Common myeloid progenitor, CD34-positive (primary cell): ENCODE data around the gene ATP5F1D.

Experiments used
- CTCF ChIA-PET: fragments of 350-600 bp; sonication (Branson Sonifier 250); formaldehyde crosslinking; loops from one replicate; lab custom pipeline; 2021; ENCODE audit warnings: antibody characterized with exemption; lab: Charles Lee
- POLR2A ChIA-PET: fragments of 350-600 bp; sonication (Branson Sonifier 250); formaldehyde crosslinking; loops from one replicate; lab custom pipeline; 2021; ENCODE audit warnings: antibody characterized with exemption; lab: Charles Lee
- DNase-seq, 3 donors: peaks; one replicate each; pipeline versions ENCODE4 v3.0.0 to v3.0.0-alpha.2; 2013
- H3K27ac ChIP-seq, 2 experiments: 1 replicate in 1 of 2; 2 replicates in 1 of 2; pipeline ENCODE4 v1.7.0; 2013; ENCODE audit warnings: inconsistent platforms in 2 of 2, low read length in 2 of 2, mild to moderate bottlenecking in 2 of 2, low read depth in 1 of 2, moderate library complexity in 1 of 2; ENCODE audit not compliant: severe bottlenecking in 2 of 2, insufficient read depth in 1 of 2, poor library complexity in 1 of 2
- H3K27me3 ChIP-seq, 5 experiments: replicated peaks in 2 of 5; 1 replicate in 3 of 5; 2 replicates in 2 of 5; pipeline versions ENCODE4 v1.6.1 to v1.7.0; 2013; ENCODE audit warnings: low read length in 4 of 5, mild to moderate bottlenecking in 2 of 5, moderate library complexity in 2 of 5, inconsistent platforms in 1 of 5; ENCODE audit not compliant: insufficient read depth in 5 of 5, control insufficient read depth in 4 of 5
- H3K36me3 ChIP-seq, 4 experiments: 1 replicate in 2 of 4; 2 replicates in 2 of 4; pipeline versions ENCODE4 v1.6.1 to v1.7.0; 2013; ENCODE audit warnings: low read length in 3 of 4, control low read depth in 1 of 4, mild to moderate bottlenecking in 1 of 4; ENCODE audit not compliant: control insufficient read depth in 4 of 4, insufficient read depth in 4 of 4
- H3K4me1 ChIP-seq, 4 experiments: 1 replicate in 3 of 4; 2 replicates in 1 of 4; pipeline versions ENCODE4 v1.6.1 to v1.7.1; 2013; ENCODE audit warnings: low read length in 3 of 4, mild to moderate bottlenecking in 3 of 4, control low read depth in 1 of 4, inconsistent platforms in 1 of 4, moderate library complexity in 1 of 4; ENCODE audit not compliant: control insufficient read depth in 4 of 4, insufficient read depth in 4 of 4; ENCODE audit errors: control extremely low read depth in 1 of 4
- H3K4me3 ChIP-seq, 7 experiments: 1 replicate in 4 of 7; 2 replicates in 3 of 7; pipeline versions ENCODE4 v1.5.1 to v1.7.0; 2013; ENCODE audit warnings: mild to moderate bottlenecking in 7 of 7, low read length in 6 of 7, moderate library complexity in 6 of 7, inconsistent platforms in 2 of 7, low read depth in 2 of 7, control low read depth in 1 of 7; ENCODE audit not compliant: insufficient read depth in 4 of 7, control insufficient read depth in 1 of 7; ENCODE audit errors: extremely low read depth in 1 of 7
- H3K9me3 ChIP-seq, 5 experiments: 1 replicate in 4 of 5; 2 replicates in 1 of 5; pipeline versions ENCODE4 v1.6.1 to v1.7.1; 2013; ENCODE audit warnings: low read length in 4 of 5, mild to moderate bottlenecking in 2 of 5, inconsistent platforms in 1 of 5, low read depth in 1 of 5, moderate library complexity in 1 of 5; ENCODE audit not compliant: control insufficient read depth in 4 of 5, insufficient read depth in 2 of 5; ENCODE audit errors: control extremely low read depth in 1 of 5
- WGBS: methylation state at CpG from one replicate; pipeline ENCODE4 v1.1.5; 2013; ENCODE audit not compliant: insufficient coverage; 5-methylcytosine and 5-hydroxymethylcytosine counted together

The ATP5F1D gene

GRCh38 chr19:1290196-1290702 is 48.7 kb downstream of the ATP5F1D start:
- DNase-seq, result no peak
- ChIA-PET CTCF (no interaction called here), POLR2A (no interaction called here)
- no peaks in the 10 kb centered on the region for H3K9me3 ChIP-seq
- no peak overlapping the region for H3K27ac ChIP-seq
- 86% methylated on average over 22 of the region's 24 CpGs for whole genome bisulfite sequencing
- peaks cover 0 to 15% (median 10%) of the 10 kb centered on the region in 4 experiments for H3K4me1 ChIP-seq
- H3K27me3 ChIP-seq, result peaks cover 0 to 90% (median 18%) of the 10 kb centered on the region in 5 experiments
- no peaks in the 10 kb centered on the region for H3K36me3 ChIP-seq
- H3K4me3 ChIP-seq, result no peak overlapping the region

DNA sequence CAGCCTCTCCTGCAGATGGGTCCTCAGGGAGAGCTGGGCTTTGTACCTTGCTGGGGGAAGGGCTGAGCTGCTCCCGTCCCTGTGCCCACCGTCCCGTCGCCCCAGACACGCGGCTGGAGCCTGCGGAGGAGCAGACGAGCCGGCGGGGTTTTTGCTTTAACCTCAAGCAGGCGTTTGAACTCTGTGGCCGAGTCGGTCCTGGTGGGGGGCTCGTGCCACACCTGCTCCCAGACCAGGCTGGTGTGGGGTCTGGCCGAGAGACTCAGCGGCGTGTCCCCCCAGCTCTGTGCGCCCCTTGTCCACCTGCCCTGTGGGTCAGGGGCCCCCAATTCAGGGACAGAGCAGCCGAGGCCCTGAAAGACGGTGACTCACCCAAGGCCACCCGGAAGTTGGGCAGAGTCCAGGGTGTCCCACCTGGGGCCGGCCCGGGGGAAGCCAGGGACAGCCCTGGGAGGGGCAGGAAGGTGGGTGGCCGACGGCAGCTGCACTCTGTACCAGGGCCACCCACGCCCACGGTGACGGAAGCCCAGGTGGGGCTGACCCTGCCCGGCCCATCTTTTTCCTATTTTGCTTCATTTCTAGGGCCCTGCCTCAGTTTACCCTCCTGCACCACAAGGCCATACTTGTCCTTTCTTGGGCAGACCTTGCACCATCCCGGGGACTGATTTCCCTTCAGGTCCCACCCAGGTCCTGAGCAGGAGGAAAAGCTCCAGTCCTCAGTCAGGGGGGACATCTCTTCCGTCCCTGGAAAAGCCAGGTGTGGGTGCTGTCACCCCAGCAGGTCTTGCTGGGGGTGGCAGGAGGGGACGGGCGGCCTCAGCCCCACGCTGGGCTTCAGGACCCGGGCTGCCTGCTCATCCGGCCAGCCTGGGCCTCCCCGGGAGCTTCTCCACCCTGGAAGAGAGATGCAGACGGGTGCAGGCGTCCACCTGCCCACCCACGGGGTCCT is 49.4 kb downstream of the ATP5F1D start:
- H3K36me3 ChIP-seq, result no peaks in the 10 kb centered on the region
- peaks cover 0 to 20% (median 14%) of the 10 kb centered on the region in 4 experiments for H3K4me1 ChIP-seq
- no peak overlapping the region for H3K4me3 ChIP-seq
- 89% methylated on average over 36 of the region's 40 CpGs for WGBS
- H3K27me3 ChIP-seq, result peaks cover 0 to 92% (median 18%) of the 10 kb centered on the region in 5 experiments
- H3K9me3 ChIP-seq, result no peaks in the 10 kb centered on the region
- ChIA-PET CTCF (interaction anchor here (0.8 to 1.3 kb wide), 2 partner anchors 12 to 13 kb away, joined by 3 to 6 read pairs; no protein-coding TSS in a partner anchor), POLR2A (no interaction called here)
- no peak for DNase-seq
- H3K27ac ChIP-seq, result no peak overlapping the region

GRCh38 chr19:1291761-1292418 is 50.3 kb downstream of the ATP5F1D start:
- H3K9me3 ChIP-seq, result no peaks in the 10 kb centered on the region
- H3K36me3 ChIP-seq, result no peaks in the 10 kb centered on the region
- no peak for DNase-seq
- no peak overlapping the region for H3K27ac ChIP-seq
- peaks cover 0 to 14% (median 12%) of the 10 kb centered on the region in 4 experiments for H3K4me1 ChIP-seq
- ChIA-PET POLR2A (no interaction called here), CTCF (interaction anchor here (0.8 to 1.3 kb wide), 2 partner anchors 12 to 13 kb away, joined by 3 to 6 read pairs; no protein-coding TSS in a partner anchor)
- WGBS, result 82% methylated on average over 23 of the region's 25 CpGs
- peaks cover 0 to 86% (median 15%) of the 10 kb centered on the region in 5 experiments for H3K27me3 ChIP-seq
- no peak overlapping the region for H3K4me3 ChIP-seq

DNA sequence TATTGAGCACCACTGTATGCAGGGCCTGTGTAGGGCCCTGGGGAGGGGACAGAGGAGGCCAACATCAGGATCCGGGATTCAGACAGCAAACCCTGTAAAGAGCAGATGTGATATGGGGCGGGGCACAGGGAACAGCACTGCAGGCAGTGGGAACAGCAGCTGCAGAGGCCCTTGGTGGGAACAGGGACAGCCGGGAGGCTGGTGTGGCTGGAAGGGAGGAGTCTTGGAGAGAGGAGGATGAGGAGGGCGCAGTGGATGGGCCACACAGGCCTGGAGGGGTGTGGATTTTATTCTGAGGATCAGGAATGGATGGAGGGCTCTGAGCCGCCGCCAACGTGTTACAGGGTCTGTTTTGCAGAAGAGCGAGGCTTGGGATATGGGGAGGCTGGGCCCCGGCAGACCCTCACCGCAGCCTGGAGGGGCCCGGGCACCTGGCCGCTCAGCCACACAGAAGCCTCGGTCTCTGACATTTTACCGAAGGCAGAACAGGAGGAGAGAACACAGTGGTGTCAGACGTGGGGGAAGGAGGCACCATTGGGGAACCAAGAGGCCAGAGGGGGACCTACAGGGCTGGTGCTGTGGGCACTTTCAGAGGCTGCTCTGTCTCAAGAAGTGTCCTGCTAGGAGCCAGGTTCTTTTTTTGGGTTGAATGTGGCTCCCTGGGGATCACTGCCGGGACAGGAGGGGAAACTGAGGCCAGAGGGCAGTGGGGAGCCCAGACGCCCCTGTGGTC is 51.0 kb downstream of the ATP5F1D start:
- Histone ChIP-seq H3K27ac (no peak overlapping the region), H3K36me3 (no peaks in the 10 kb centered on the region), H3K4me3 (no peak overlapping the region), H3K9me3 (no peaks in the 10 kb centered on the region), H3K27me3 (peaks cover 0 to 82% (median 12%) of the 10 kb centered on the region in 5 experiments), H3K4me1 (peaks cover 0 to 13% (median 11%) of the 10 kb centered on the region in 4 experiments)
- ChIA-PET POLR2A (no interaction called here), CTCF (no interaction called here)
- 95% methylated on average over 16 of the region's 17 CpGs for WGBS
- DNase-seq, result no peak

- Histone ChIP-seq H3K4me3 (no peak overlapping the region), H3K4me1 (peaks cover 0 to 9% (median 7%) of the 10 kb centered on the region in 4 experiments), H3K9me3 (no peaks in the 10 kb centered on the region), H3K27ac (no peak overlapping the region), H3K36me3 (no peaks in the 10 kb centered on the region), H3K27me3 (peaks cover 0 to 68% (median 2%) of the 10 kb centered on the region in 5 experiments)
- POLR2A ChIA-PET, result no interaction called here
- WGBS, result 84% methylated on average over 26 of the region's 35 CpGs
- DNase-seq, result no peak
- CTCF ChIA-PET, result interaction anchor here (1.0 kb wide), 1 partner anchor 78 kb away, joined by 3 read pairs; no protein-coding TSS in a partner anchor
These were observed 52.4 kb downstream of the ATP5F1D start for GRCh38 chr19:1293782-1294604.
